ENCODE results near the gene RBM38. TPM values are rescaled to one million over a fixed set of nuclear protein-coding genes. Genes with fewer than 3 reads are reported as not detected.

Gene RBM38
- total RNA-seq, 4 donors from 2014 or later = 9.6 to 15.5 (median 12.8) TPM

- DNase-seq = no peak
- Histone ChIP-seq H3K27me3 (no peaks in the 10 kb centered on the region), H3K27ac (no peak overlapping the region), H3K9me3 (no peaks in the 10 kb centered on the region), H3K36me3 (no peaks in the 10 kb centered on the region), H3K4me1 (peaks cover 0 to 1% (median 0%) of the 10 kb centered on the region in 4 donors), H3K4me3 (no peak overlapping the region)
- TF ChIP-seq CTCF (IDR thresholded peaks at IDR 0.05) (no peak), POLR2A (IDR thresholded peaks at IDR 0.05) (no peak)
Measured at GRCh38 chr20:57457243-57458095, 66.3 kb downstream of the RBM38 start.

GRCh38 chr20:57458400-57459160, 67.4 kb downstream of the RBM38 start:
- no peak for TF ChIP-seq POLR2A (IDR thresholded peaks at IDR 0.05)
- no peak for TF ChIP-seq CTCF (IDR thresholded peaks at IDR 0.05)
- Histone ChIP-seq H3K27ac (peak overlapping the region in 1 of 4 donors; percentile 47), H3K4me3 (no peak overlapping the region)

More at GRCh38 chr20:57458400-57459160, 67.4 kb downstream of the RBM38 start:
- Histone ChIP-seq H3K27me3 (no peaks in the 10 kb centered on the region), H3K4me1 (no peaks in the 10 kb centered on the region), H3K36me3 (no peaks in the 10 kb centered on the region), H3K9me3 (no peaks in the 10 kb centered on the region)
- DNase-seq = no peak

Other genes with a start within 250 kb of the RBM38 start
- gene BMP7, start 124.8 kb upstream of the RBM38 start, total RNA-seq = 1 to 10 TPM in 1 of 4 donors, under 1 TPM in 1, not detected in 2; 0.67 to 2.7 TPM
- gene SPO11, start 61.6 kb upstream of the RBM38 start, total RNA-seq = not detected
- 10 to 100 TPM; 21.5 to 38.9 (median 33.3) TPM for gene RAE1, start 40.1 kb upstream of the RBM38 start, total RNA-seq
- not detected for gene CTCFL, start 133.7 kb downstream of the RBM38 start, total RNA-seq
- gene PCK1, start 169.7 kb downstream of the RBM38 start, total RNA-seq = 1,000 to 10,000 TPM in 1 of 4 donors, 100 to 1,000 TPM in 2, 10 to 100 TPM in 1; 98.2 to 2,194 (median 572) TPM
- 10 to 100 TPM in 1 of 4 donors, 1 to 10 TPM in 2, not detected in 1; 2.3 to 14.0 (median 9.8) TPM for gene ZBP1, start 229.0 kb downstream of the RBM38 start, total RNA-seq

Measured in Peyer's patch (tissue), 4 donors.